ENCODE measurements around the gene ULK1.

ULK1 gene

DNA sequence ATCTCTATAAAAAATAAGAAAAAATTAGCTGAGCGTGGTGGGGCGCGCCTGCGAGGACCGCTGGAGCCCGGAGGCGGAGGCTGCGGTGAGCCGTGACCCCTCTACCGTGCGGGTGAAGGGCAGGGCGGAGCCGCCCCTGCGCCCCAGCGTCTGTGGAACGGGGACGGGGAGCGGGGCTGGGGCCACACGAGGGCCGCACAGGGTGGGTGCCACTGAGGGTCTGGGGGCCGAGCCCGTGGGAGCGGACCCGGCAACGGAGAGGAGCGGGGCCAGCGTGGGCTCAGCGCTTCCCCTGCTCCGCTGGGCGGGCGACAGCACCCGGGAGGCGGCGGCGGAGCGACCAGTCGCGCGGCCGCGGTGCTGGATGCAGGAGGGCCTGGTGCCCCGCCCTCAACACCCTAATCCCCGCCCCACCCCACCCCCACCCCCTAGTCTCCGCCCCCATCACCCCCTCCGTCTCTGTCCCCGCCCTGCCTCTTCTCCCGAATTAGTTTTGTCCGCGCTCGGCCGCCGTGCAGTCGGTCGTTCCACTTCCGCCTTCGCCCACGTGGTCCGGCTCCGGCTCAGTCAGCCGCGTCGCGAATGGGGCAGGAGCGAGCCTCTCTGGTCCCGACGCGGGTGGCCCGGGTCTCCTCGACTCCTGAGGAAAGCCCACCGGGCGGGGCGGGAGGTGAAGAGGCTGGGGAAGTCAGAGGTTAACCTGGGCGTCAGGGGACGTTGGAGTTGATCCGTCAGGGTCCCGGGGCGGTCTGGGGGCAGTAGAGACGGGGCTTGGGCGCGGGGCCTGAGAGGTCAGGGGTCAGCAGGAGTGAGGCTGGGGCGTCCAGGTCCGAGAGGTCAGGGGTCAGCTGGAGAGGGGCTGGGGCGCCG is 34.5 kb downstream of the ULK1 start, which contains the start of gene PUS1:
Gene PUS1, plus strand, starts transcription at position 566 of the 870 bp plus-strand sequence. CDS start 447 bp downstream, outside the sequence.
- intact Hi-C loops (cut with DNase I) = loop anchor here (2.0 kb wide), 1 partner anchor 20 kb away; the partner anchor contains the start of gene EP400
- DNase-seq = peak; percentile 89 to 98 (median 95)

DNA sequence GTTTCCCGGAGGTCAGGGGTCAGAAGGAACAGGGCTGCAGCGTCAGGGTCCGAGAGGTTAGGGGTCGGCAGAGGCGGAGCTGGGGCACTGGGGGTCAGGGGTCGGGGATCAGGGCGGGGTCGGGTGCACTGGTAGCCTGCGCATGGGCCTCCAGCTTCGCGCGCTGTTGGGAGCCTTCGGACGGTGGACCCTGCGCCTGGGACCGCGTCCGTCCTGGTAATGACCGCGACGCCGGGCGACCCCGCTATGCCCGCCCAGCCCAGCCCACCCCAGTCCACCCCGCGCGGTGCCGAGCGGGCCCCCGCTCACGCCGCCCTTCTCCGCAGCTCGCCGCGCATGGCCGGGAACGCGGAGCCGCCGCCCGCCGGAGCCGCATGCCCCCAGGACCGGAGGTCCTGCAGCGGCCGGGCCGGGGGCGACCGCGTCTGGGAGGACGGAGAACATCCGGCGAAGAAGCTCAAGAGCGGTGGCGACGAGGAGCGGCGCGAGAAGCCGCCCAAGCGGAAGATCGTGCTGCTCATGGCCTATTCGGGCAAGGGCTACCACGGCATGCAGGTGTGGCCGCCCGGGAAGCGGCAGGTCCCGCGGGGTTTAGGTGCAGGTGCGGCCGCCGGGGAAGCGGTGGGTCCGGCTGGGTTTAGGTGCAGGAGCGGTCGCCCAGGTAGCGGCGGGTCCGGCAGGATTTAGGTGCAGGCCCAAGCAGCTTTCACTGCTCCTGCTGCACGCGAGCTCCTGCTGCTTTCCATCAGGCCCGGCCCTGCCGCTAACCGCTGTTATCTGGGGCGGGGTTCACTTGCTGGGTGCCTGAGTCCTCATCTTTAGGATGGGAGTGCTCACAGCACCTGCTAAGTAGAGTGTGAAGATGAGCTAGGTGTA is 35.4 kb downstream of the ULK1 start:
- peak in 1 of 42 donors; percentile 35 for DNase-seq
- intact Hi-C loops (cut with DNase I) = loop anchor here (2.0 kb wide), 1 partner anchor 19 kb away; the partner anchor contains the start of gene EP400

DNA sequence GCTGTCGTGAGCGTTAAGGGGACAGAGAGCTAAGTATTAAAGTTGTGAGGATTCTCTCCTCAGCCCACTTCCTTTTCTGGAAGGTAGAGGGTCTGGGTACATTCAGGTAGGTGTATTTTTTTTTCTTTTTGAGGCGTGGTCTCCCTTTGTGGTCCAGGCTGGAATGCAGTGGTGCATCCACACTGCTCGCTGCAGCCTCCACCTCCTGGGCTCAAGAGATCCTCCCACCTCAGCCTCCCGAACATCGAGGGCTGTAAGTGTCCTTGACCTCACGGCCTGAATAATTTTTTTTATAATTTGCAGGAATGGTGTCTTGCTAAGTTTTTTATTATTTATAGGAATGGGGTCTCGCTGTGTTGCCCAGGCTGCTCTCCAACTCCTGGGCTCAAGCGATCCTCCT is 36.1 kb downstream of the ULK1 start:
- DNase-seq = no peak
- intact Hi-C loops (cut with DNase I) = no loop called here

DNA sequence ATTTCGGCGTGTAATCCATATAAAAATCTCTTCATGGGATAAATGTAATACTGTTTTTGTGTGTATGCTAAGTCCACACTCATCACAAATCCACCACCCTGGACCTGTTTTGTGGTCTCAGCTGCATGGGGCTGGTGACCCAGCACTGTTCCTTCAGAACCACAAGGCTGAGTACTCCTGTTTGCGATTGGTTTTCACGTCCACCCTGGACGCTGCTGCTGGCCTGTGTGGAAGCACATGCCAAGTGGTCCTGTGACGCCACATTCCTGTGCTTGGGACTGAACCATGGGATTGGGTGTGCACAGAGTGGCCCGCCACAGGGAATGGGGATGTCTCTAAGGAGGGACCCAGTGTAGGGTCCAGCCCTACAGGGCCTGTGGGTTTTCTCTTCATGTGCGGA is 39.0 kb downstream of the ULK1 start:
- DNase-seq = no peak
- intact Hi-C loops (cut with DNase I) = no loop called here

DNA sequence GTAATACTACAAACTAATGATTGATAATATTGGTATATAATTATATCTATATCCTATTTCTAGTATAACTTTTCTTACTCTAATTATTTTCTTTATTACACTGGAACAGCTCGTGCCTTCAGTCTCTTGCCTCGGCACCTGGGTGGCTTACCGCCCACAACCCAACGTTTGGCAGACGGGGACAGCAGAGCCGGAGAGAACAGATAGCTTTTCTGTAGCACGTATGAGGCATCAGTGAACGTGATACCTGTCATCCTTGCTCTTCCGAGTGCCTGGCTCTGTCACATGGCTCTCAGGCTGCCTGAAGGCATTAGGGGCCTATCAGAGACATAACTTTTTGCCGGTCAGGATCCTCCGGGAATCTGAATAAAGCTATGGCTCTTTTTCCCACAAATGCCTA is 40.1 kb downstream of the ULK1 start:
- DNase-seq = peak in 32 of 42 donors; percentile 28 to 89 (median 68)

DNA sequence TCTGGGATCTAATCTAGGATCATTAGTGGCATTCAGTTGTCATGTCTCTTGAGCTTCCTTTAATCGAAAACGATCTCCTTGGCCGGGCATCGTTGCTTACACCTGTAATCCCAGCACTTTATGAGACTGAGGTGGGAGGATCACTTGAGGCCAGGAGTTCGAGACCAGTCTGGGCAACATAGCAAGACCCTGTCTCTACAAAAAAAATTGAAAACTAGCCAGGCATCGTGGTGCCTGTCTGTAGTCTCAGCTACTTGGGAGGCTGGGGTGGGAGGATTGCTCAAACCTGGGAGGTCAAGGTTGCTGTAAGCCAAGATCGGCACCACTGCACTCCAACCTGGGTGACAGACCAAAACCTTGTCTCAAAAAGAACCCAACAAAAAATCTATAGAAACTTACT is 43.7 kb downstream of the ULK1 start:
- DNase-seq = no peak
- intact Hi-C loops (cut with DNase I) = no loop called here

More for the DNA sequence above, 40.1 kb downstream of the ULK1 start:
- intact Hi-C loops (cut with DNase I) = no loop called here

DNA sequence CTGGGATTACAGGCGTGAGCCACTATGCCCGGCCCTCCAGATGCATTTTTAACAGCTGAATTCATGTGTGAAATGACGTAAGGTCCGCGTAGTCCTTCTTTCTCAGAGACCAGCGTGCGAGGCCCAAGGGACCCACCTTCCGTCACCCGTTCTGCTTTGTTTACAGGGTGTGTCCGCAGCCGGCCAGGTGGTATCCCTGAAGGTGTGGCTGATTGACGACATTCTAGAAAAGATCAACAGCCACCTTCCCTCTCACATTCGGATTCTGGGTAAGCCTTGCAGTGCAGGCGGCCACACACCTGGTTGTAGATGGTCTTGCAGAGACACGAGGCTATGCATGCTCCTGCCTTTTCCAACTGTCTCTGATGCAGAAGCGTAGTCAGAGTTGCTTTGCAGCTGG is 44.6 kb downstream of the ULK1 start:
- DNase-seq = peak in 2 of 42 donors; percentile 0 to 22
- intact Hi-C loops (cut with DNase I) = no loop called here

DNA sequence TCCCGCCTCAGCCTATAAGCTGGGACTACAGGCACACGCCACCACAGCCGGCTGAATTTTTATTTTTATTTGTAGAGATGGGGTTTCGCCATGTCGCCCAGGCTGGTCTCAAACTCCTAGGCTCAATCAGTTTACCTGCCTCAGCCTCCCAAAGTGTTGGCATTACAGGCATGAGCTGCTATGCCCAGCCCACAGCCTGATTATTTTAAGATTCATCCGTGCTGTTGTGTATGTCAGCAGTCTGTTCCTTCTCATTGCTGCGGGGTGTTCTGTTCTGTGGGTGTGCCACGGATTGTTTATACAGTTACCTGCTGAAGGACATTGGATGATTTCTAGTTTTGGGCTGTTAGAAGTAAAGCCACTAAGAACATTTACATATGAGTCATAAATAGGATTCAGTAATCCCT is 45.7 kb downstream of the ULK1 start:
- peak in 6 of 42 donors; percentile 3 to 73 (median 34) for DNase-seq
- intact Hi-C loops (cut with DNase I) = no loop called here

DNA sequence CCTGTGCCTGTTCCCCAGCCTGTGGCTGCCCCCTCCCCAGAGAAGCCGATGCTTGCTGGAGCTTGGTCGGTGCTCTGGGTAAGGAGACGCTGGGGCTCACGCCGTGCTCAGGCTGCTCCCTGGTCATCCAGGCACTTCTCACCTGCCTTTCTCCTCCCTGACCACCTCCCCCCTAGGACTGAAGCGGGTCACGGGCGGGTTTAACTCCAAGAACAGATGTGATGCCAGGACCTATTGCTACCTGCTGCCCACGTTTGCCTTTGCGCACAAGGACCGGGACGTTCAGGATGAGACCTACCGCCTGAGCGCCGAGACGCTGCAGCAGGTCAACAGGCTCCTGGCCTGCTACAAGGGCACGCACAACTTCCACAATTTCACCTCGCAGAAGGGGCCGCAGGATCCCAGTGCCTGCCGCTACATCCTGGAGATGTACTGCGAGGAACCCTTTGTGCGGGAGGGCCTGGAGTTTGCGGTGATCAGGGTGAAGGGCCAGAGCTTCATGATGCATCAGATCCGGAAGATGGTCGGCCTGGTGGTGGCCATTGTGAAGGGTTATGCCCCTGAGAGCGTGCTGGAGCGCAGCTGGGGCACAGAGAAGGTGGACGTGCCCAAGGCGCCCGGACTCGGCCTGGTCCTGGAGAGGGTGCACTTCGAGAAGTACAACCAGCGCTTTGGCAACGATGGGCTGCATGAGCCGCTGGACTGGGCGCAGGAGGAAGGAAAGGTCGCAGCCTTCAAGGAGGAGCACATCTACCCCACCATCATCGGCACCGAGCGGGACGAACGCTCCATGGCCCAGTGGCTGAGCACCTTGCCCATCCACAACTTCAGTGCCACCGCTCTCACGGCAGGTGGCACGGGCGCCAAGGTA is 46.9 kb downstream of the ULK1 start:
- intact Hi-C loops (cut with DNase I) = no loop called here
- peak in 5 of 42 donors; percentile 11 to 27 (median 22) for DNase-seq

DNA sequence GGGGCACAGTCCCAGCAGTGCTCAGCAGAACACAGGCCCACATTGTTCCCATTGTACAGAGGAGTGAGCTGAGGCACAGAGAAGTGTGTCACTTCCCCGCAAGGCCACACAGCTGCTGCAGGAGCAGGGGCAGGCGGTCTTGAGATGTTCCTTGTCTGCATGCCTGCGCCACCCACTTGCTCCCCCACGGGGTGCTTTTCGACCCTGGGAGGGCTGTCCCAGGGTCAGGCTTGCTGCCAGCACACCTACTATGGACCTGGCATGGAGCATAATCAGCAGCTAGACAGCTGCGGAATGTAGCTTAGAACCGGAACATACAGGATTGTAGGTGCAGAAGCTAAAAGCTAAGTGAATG is 47.5 kb downstream of the ULK1 start:
- DNase-seq = peak in 3 of 42 donors; percentile 2 to 10 (median 7)
- intact Hi-C loops (cut with DNase I) = no loop called here

DNA sequence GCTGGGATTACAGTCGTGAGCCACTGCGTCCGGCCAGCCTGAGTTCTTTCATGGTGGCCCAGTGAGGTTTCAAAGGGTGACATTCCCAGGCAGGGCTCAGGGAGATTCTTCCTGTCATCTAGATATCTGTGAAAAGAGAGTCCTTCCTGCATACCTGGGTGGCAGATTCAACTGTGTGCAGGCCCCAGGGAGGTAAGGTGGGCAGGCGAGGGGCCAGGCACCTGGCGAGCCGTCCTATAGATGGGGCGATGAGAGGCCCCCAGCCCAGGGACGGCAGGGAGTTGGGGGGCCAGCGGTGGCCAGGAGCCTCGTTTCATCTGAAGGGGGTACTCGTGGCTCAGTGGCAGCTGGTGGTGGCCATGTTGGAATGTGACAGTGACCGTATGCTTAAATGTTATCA is 48.2 kb downstream of the ULK1 start:
- intact Hi-C loops (cut with DNase I) = no loop called here
- DNase-seq = peak in 3 of 42 donors; percentile 6 to 17 (median 7)

DNA sequence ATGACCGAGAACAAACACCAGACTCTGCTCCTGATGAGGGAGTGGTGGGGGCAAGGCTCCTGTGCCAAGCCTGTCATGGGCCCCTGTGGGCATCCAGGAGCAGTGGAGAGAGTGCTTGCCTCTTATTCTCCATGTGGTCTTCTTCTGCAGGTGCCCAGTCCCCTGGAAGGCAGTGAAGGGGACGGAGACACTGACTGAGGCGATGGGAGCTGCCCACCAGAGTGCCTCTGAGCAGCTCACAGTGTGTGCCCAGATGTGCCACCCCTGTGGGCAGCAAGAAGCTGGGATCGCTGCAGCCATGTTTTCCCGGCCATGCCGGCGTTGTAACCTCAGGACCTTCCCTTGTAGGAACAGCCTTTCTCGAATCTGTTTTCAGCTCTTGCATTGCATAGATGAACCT is 49.0 kb downstream of the ULK1 start:
- intact Hi-C loops (cut with DNase I) = no loop called here
- DNase-seq = peak in 6 of 42 donors; percentile 4 to 19 (median 8)

DNA sequence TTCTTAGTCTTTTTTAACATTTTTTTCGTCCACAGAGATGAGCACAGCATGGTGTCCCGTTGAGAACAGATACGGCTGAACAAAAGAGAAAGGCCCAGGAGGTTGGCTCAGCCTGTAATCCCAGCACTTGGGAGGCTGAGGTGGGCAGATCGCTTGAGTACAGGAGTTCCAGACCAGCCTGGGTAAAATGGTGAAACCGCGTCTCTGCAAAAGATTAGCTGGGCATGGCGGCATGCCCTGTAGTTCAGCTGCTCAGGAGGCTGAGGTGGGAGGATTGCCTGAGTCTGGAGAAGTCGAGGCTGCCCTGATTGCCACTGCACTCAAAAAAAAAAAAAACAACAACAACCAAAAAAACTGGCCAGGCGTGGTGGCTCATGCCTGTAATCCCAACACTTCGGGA is 49.5 kb downstream of the ULK1 start:
- peak in 7 of 42 donors; percentile 1 to 19 (median 7) for DNase-seq
- intact Hi-C loops (cut with DNase I) = no loop called here

DNA sequence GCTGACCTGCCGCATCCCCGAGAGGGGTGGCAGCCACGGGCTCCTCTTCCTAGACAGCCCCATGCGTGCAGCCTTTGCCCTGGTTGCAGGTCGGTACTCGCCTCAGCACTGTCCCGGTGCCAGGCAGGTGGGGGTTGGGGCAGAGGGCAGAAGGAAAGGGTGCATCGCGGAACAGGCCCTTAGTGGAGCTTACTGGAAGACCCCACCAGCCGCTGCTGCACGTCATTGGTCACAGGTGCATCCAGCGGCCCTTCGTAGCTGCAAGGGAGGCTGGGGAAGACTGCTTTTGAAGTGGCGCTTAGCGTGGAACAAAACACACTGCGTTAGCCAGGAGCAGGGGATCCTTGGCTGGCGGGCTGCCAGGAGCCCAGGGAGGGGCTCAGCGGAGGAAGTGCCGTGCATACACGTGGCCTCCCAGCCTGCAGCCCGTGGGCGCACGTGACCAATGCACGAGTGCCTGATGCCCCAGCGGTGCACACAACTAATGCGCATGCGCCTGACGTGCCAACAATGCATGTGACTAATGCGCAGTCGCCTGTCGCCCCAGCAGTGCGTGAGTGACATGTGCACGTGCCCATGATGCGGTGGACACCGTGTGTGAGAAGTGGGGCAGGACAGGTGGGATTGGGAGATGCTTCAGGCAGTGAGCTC is 50.3 kb downstream of the ULK1 start:
- peak in 11 of 42 donors; percentile 6 to 39 (median 18) for DNase-seq
- intact Hi-C loops (cut with DNase I) = loop anchor here (5.0 kb wide), 1 partner anchor 107 kb away; no protein-coding TSS in a partner anchor

DNA sequence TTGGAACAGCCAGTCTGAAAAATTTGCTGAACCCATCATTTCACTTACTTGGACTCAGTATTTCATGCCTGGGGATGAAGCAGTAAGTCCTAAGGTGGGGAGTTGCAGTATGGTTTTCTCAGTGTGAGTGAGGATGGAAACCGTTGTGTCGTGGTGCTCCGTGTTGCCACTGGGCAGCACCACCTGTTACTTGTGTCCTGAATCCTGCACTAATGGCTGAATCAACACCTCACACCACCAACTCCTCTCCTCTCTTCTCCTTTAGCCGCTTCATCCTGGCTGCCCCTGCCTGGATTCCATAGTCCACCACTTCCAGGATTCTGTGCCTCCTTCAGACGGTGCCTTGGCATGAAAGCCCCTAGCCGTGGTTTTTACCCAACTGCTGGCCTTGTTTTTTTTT is 52.3 kb downstream of the ULK1 start:
- peak in 7 of 42 donors; percentile 5 to 30 (median 12) for DNase-seq
- intact Hi-C loops (cut with DNase I) = loop anchor here (5.0 kb wide), 1 partner anchor 109 kb away; no protein-coding TSS in a partner anchor

DNA sequence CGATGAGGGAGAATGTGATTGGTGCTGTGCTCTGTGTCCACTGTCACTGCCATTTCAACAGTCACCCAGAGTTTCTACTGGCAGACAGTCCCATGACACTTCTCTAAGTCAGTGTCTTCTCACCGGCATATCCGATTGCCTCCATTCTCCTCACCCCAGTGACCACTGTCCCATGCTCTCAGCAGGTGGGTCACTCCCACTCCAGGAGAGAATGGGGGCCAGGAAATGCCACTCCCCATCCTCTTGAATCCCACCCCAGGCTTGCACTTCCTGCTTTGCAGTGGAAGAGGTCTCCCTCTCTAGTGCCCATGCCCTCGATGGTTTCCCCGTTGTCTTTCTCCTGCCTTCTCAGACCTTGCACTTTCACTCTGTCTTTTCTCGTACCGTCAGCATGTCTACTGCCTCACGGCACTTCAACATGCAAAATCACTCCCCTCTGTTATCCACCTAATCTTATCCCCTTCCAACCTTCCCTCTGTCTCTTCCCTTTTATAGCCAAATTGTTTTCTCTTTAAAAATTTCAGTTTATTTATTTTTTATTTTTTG is 53.1 kb downstream of the ULK1 start:
- intact Hi-C loops (cut with DNase I) = loop anchor here (2.0 to 5.0 kb wide), 2 partner anchors 19 to 110 kb away; partner anchors contain the start of gene PUS1
- peak in 9 of 42 donors; percentile 0 to 40 (median 15) for DNase-seq

DNA sequence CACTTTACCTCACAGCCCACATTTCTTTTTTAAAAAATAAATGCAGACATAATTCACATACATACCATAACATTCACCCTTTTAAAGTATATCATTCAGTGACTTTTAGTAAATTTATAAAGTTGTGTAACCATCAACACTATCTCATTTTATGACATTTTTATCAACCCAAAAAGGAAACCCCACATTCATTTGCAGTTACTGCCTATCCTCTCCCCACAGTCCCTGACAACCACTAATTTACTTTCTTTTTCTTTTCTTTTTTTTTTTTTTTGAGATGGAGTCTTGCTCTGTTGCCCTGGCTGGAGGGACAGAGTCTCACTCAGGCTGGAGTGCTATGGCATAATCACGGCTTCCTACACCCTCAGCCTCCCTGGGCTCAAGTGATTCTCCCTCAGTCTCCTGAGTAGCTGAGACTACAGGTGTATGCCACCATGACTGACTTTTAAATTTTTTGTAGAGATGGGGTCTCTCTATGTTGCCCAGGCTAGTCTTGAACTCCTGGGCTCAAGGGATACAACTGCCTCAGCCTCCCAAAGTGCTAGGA is 53.8 kb downstream of the ULK1 start:
- DNase-seq = peak in 8 of 42 donors; percentile 3 to 35 (median 15)
- intact Hi-C loops (cut with DNase I) = loop anchor here (2.0 to 5.0 kb wide), 2 partner anchors 19 to 111 kb away; partner anchors contain the start of gene PUS1
